IMR-90 (cell line): Measurements from ENCODE around the gene PJA1.

Experiments used
- CEBPB ChIP-seq: IDR thresholded peaks from 2 replicates; pipeline ENCODE4 v1.6.1; 2012; ENCODE audit warnings: low read depth, low read length, improper control_type of control experiment
- CHD1 ChIP-seq: IDR thresholded peaks from 2 replicates; pipeline ENCODE4 v1.6.1; 2012; ENCODE audit warnings: low read depth, low read length, improper control_type of control experiment
- MXI1 ChIP-seq: IDR thresholded peaks from 2 replicates; pipeline ENCODE4 v1.6.1; 2012; ENCODE audit warnings: low read depth, mild to moderate bottlenecking, low read length, moderate library complexity, borderline replicate concordance
- POLR2A ChIP-seq: IDR thresholded peaks from 2 replicates; pipeline ENCODE4 v1.6.1; 2012; ENCODE audit warnings: mild to moderate bottlenecking, low read depth, low read length
- SMC3 ChIP-seq: fragments of 150-350 bp; IDR thresholded peaks from 2 replicates; pipeline ENCODE4 v1.6.1; 2016; ENCODE audit warnings: low read depth, mild to moderate bottlenecking, antibody characterized with exemption, low read length, moderate library complexity
- TF ChIP-seq, protein P1 (sequence below): conservative IDR thresholded peaks from 2 replicates; pipeline ENCODE4 v1.5.1; 2012; ENCODE audit warnings: mild to moderate bottlenecking, low read depth, low read length, improper control_type of control experiment

DNA sequence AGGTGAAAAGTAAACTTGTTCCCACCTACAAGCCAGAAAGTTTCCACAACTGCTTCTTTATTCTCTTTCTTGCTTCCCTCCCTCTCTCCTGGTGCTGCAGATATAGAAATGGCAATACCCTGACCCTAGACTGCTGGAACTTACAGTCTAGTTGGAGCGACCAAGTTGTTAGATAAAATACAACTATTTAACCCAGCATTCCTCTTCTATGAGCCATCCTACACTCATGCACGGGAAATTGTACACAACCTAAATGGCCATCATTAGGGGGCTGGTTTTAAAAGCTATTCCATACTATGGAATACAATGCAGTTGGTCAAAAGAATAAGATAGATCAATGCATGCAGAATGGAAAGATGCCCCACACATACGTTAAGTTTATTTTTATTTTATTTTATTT lies 41.1 kb downstream of the PJA1 start:
- TF ChIP-seq POLR2A = no peak
- TF ChIP-seq, protein P1, sequence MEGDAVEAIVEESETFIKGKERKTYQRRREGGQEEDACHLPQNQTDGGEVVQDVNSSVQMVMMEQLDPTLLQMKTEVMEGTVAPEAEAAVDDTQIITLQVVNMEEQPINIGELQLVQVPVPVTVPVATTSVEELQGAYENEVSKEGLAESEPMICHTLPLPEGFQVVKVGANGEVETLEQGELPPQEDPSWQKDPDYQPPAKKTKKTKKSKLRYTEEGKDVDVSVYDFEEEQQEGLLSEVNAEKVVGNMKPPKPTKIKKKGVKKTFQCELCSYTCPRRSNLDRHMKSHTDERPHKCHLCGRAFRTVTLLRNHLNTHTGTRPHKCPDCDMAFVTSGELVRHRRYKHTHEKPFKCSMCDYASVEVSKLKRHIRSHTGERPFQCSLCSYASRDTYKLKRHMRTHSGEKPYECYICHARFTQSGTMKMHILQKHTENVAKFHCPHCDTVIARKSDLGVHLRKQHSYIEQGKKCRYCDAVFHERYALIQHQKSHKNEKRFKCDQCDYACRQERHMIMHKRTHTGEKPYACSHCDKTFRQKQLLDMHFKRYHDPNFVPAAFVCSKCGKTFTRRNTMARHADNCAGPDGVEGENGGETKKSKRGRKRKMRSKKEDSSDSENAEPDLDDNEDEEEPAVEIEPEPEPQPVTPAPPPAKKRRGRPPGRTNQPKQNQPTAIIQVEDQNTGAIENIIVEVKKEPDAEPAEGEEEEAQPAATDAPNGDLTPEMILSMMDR = no peak
- no peak for TF ChIP-seq SMC3
- TF ChIP-seq CEBPB = no peak
- TF ChIP-seq CHD1 = no peak
- no peak for TF ChIP-seq MXI1
